ACC112 (cell line): ENCODE measurements around the gene GALNT11.
"Not testable (repeated sequence)": the region's sequence is repeated elsewhere in the genome, so short reads cannot be mapped to it uniquely, and the experiment has no call there.

Source experiments
- H2AFZ ChIP-seq: fragments of 200-600 bp; sonication (generic); one replicate; pipeline ENCODE4 v1.6.0; 2017; ENCODE audit warnings: antibody characterized with exemption, low read length; ENCODE audit not compliant: unreplicated experiment
- H3K27ac ChIP-seq: fragments of 200-600 bp; sonication (generic); 2 replicates; pipeline ENCODE4 v1.5.1; 2014; ENCODE audit warnings: low read depth, mild to moderate bottlenecking, antibody characterized with exemption, low read length, moderate library complexity
- H3K27me3 ChIP-seq: fragments of 200-600 bp; sonication (generic); 2 replicates; pipeline ENCODE4 v1.6.1; 2014; ENCODE audit warnings: mild to moderate bottlenecking, antibody characterized with exemption, low read length, moderate library complexity, mixed read lengths; ENCODE audit not compliant: insufficient read depth
- H3K36me3 ChIP-seq: fragments of 200-600 bp; sonication (generic); 2 replicates; pipeline ENCODE4 v1.6.1; 2016; ENCODE audit warnings: mild to moderate bottlenecking, antibody characterized with exemption, low read length, moderate library complexity, mixed read lengths; ENCODE audit not compliant: insufficient read depth
- H3K4me1 ChIP-seq: fragments of 200-600 bp; sonication (generic); one replicate; pipeline ENCODE4 v1.6.1; 2016; ENCODE audit warnings: low read length, mixed read lengths; ENCODE audit not compliant: insufficient read depth, unreplicated experiment, control insufficient read depth
- H3K4me3 ChIP-seq: fragments of 200-600 bp; sonication (generic); 2 replicates; pipeline ENCODE4 v1.5.1; 2014; ENCODE audit warnings: mild to moderate bottlenecking, low read depth, low read length
- H3K79me2 ChIP-seq: fragments of 200-600 bp; sonication (generic); one replicate; pipeline ENCODE4 v1.6.0; 2016; ENCODE audit warnings: low read length; ENCODE audit not compliant: control insufficient read depth, unreplicated experiment, insufficient read depth

The GALNT11 gene

GRCh38 chr7:152027491-152028365 is 2.3 kb downstream of the GALNT11 start:
- Histone ChIP-seq H3K36me3 (peaks cover 14% of the 10 kb centered on the region), H3K79me2 (peaks cover 11% of the 10 kb centered on the region)
- not testable (repeated sequence) for H3K4me1 ChIP-seq, H3K4me3 ChIP-seq, H3K27me3 ChIP-seq, H3K27ac ChIP-seq, H2AFZ ChIP-seq

- Histone ChIP-seq H3K79me2 (peaks cover 11% of the 10 kb centered on the region), H3K36me3 (peaks cover 14% of the 10 kb centered on the region)
- not testable (repeated sequence) for H2AFZ ChIP-seq, H3K4me3 ChIP-seq, H3K27me3 ChIP-seq, H3K27ac ChIP-seq, H3K4me1 ChIP-seq
Measured at GRCh38 chr7:152030059-152030458, 4.6 kb downstream of the GALNT11 start.

- not testable (repeated sequence) for H3K27me3 ChIP-seq, H3K4me1 ChIP-seq, H2AFZ ChIP-seq, H3K4me3 ChIP-seq, H3K27ac ChIP-seq
- H3K79me2 ChIP-seq: peaks cover 11% of the 10 kb centered on the region
- H3K36me3 ChIP-seq: peaks cover 14% of the 10 kb centered on the region
Measured at GRCh38 chr7:152030639-152031038, 5.2 kb downstream of the GALNT11 start.

GRCh38 chr7:152035817-152036216 is 10.3 kb downstream of the GALNT11 start:
- Histone ChIP-seq H3K36me3 (peaks cover 8% of the 10 kb centered on the region; the same call in 1 of the 2 replicates), H3K79me2 (no peaks in the 10 kb centered on the region), H2AFZ (no peak overlapping the region), H3K27me3 (no peaks in the 10 kb centered on the region), H3K4me3 (no peak overlapping the region), H3K4me1 (no peaks in the 10 kb centered on the region), H3K27ac (no peak overlapping the region)

GRCh38 chr7:152038410-152038809 is 12.9 kb downstream of the GALNT11 start:
- H3K36me3 ChIP-seq, H3K27ac ChIP-seq: not testable (repeated sequence)

GRCh38 chr7:152043086-152043485 is 17.6 kb downstream of the GALNT11 start:
- H3K27ac ChIP-seq, H3K79me2 ChIP-seq, H3K27me3 ChIP-seq, H3K4me1 ChIP-seq, H2AFZ ChIP-seq, H3K36me3 ChIP-seq, H3K4me3 ChIP-seq: not testable (repeated sequence)

More at GRCh38 chr7:152038410-152038809, 12.9 kb downstream of the GALNT11 start:
- H3K27me3 ChIP-seq, H2AFZ ChIP-seq, H3K4me3 ChIP-seq, H3K4me1 ChIP-seq, H3K79me2 ChIP-seq: not testable (repeated sequence)

- not testable (repeated sequence) for H3K4me1 ChIP-seq, H2AFZ ChIP-seq, H3K36me3 ChIP-seq, H3K4me3 ChIP-seq, H3K79me2 ChIP-seq, H3K27ac ChIP-seq, H3K27me3 ChIP-seq
Measured at GRCh38 chr7:152044909-152045308, 19.4 kb downstream of the GALNT11 start.

GRCh38 chr7:152046531-152046930 is 21.1 kb downstream of the GALNT11 start:
- Histone ChIP-seq H3K27me3 (no peaks in the 10 kb centered on the region), H3K4me3 (no peak overlapping the region), H3K36me3 (no peaks in the 10 kb centered on the region), H3K79me2 (peaks cover 11% of the 10 kb centered on the region), H3K4me1 (no peaks in the 10 kb centered on the region), H2AFZ (no peak overlapping the region), H3K27ac (no peak overlapping the region)

GRCh38 chr7:152048051-152048450 is 22.6 kb downstream of the GALNT11 start:
- Histone ChIP-seq H3K27ac (no peak overlapping the region), H3K79me2 (peaks cover 23% of the 10 kb centered on the region), H3K4me1 (no peaks in the 10 kb centered on the region), H3K4me3 (no peak overlapping the region), H3K27me3 (no peaks in the 10 kb centered on the region), H2AFZ (no peak overlapping the region), H3K36me3 (no peaks in the 10 kb centered on the region)

GRCh38 chr7:152050547-152050971 is 25.1 kb downstream of the GALNT11 start:
- Histone ChIP-seq H3K27me3 (no peaks in the 10 kb centered on the region), H3K4me3 (no peak overlapping the region), H3K4me1 (peaks cover 9% of the 10 kb centered on the region), H3K27ac (no peak overlapping the region), H3K36me3 (no peaks in the 10 kb centered on the region), H3K79me2 (peaks cover 29% of the 10 kb centered on the region), H2AFZ (no peak overlapping the region)

GRCh38 chr7:152051968-152052367 is 26.5 kb downstream of the GALNT11 start:
- H3K27ac ChIP-seq: no peak overlapping the region
- H3K4me1 ChIP-seq: peaks cover 9% of the 10 kb centered on the region
- H3K4me3 ChIP-seq: no peak overlapping the region
- no peak overlapping the region for H2AFZ ChIP-seq
- H3K27me3 ChIP-seq: no peaks in the 10 kb centered on the region
- H3K79me2 ChIP-seq: peaks cover 22% of the 10 kb centered on the region
- H3K36me3 ChIP-seq: no peaks in the 10 kb centered on the region
